ENCODE data around the gene DNAJC22.
A peak's percentile ranks its signal among the peaks of the same experiment; 100 is the strongest.
"Not testable (repeated sequence)": the region's sequence is repeated elsewhere in the genome, so short reads cannot be mapped to it uniquely, and the experiment has no call there.

The DNAJC22 gene

DNA sequence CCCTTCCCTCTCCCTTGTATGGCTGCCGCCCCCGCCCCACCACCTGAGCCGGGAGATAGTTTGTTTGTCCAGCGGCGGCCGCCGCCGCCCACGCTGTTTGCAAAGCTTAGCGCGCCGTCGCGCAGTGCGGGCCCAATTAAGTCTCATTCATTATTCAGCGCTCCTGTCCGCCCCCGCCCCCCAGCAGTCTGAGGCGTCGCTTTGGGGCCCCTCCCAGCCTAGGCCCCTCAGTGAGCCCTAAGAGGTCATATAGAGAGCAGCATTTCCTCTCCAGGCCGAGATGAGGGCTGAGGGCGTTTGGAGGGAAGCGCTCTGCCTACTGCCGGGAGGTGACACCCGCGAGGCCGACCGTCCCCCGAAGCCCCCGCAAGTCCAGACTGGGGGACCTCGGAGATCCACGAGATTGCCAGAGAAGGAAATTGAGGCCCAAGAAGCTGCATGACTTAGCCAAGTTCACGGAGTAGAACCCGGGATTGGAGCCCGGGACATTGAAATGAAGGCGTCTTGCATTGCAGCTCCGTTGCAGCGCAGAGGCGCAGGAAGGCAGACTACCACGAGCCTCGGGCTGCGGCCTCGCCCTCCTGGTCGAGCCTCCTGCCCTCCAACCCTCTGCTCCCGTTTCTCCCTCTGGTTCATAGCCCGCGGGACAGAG is at the start of gene DNAJC22:
Gene DNAJC22 (plus strand): TSS at position 230 of the 652 bp plus-strand sequence. CDS start 1,985 bp downstream, outside the sequence.
- no peak for DNase-seq (ENCODE audit: low spot score)

DNA sequence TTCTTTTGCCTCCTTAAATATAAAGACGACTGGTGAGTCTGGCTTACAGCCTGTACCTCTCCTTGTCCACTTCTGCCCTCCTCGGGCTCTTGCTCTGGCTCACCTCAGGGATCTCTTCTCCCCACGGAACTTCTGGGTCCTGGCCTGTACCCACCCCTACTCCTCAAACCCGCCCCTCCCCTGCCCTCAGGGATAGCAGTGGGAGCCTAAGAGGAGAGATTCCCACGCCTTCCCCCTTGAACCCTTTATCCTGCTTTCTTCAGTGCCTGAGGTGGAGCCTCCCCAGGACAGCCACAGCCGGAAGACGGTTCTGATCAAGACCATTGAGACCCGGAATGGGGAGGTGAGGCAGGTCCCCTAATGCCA is 49.0 kb upstream of the DNAJC22 start:
- no peak for DNase-seq (ENCODE audit: low spot score)

DNA sequence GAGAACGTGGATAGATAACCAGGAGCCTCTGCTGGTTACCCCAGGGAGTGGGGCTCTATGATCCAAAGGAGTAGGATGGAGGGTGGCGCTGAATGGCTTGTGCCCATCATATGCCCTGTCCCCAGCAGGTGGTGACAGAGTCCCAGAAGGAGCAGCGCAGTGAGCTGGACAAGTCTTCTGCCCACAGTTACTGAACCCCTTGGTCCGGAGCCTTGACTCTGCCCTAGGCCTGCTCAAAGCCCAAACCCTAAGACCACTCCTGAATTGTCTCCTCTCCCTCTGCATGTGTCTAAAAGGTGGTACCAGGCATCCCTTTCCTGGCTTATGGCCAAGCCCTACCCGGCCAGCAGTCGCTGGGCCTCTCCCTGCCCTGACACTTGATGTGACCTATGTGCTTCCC is 48.5 kb upstream of the DNAJC22 start:
- DNase-seq (ENCODE audit: low spot score): no peak

DNA sequence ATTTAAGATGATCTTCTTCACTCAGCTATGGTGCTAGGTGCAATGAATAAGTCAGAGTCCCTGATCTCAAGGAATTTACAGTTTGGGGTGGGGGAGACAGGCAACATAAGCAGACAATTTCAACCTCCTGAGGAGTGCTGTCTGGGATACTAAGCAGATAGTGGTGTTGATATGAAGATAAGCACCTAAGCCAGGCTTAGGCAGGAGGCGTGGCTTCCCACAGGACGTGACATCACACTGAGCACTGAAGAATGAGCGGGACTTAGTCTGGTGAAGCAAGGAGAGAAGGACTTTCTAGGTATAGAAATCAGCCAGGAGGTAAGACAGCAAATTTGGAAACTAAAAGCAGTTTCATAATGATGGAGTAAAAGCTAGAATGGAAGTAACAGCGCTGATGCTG is 44.9 kb upstream of the DNAJC22 start:
- no peak for DNase-seq (ENCODE audit: low spot score)

DNA sequence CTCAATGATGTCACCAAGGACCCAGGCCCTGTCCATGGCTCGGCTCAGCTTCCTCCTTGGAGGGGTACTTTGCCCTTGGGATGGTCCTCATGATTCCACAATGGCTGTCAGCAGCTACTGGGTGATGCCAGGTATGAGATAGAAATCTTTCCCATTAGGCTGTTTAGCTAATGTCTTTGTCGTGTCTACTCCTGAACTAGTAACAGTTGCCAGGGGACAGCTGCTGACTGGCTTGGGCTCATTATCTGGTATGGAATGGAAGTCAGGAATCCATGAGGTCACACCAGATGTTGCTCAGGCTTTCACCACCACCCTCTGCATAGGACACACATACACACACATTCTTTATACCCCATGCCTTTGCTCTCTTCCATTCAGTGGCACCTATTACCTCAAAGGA is 42.5 kb upstream of the DNAJC22 start:
- no peak for DNase-seq (ENCODE audit: low spot score)

DNA sequence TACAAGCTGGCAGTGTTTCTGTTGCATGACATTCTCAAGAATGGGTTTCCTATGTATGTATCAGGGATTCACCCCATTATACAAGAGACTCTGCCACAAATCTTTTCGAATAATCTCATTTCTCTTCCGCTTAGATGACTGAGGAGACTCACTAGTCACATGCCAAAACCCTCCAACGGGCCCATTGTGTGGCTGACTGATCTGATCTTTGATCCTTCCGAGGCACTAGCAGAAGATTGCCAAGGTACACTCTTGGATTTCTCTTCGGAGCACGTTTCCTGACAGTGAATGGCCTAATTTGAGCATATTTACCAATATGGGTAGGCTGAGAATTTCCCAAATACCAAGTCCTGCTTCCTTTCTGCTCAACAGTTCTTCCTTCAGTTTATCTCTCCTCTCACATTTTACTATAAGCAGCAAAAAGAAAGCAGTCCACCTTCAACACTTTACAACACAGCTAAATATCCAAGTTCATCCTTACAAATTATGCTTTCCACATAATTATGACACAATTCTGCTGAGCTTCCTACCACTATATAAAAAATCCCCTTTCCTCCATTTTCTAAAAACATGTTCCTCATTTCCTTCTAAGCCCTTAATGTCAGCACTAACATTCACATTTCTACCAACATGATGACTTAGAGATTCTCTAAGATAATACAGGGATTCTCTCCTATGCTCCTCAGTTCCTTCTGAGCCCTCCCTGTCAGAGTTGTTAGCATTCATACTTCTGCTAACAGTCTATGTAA is 40.8 kb upstream of the DNAJC22 start:
- no peak for DNase-seq (ENCODE audit: low spot score)

DNA sequence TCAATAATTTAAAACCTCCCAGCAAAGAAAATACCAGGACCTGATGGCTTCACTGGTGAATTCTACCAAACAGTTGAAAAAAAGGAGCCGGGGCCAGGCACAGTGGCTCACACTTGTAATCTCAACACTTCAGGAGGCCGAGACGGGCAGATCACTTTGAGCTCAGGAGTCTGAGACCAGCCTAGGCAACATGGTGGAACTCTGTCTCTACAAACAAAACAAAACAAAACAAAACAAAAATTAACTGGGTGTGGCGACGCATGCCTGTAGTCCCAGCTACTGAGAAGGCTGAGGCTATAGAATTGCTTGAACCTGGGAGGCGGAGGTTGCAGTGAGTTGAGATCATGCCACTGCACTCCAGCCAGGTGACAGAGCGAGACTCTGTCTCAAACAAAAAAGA is 37.3 kb upstream of the DNAJC22 start:
- DNase-seq (ENCODE audit: low spot score): no peak

DNA sequence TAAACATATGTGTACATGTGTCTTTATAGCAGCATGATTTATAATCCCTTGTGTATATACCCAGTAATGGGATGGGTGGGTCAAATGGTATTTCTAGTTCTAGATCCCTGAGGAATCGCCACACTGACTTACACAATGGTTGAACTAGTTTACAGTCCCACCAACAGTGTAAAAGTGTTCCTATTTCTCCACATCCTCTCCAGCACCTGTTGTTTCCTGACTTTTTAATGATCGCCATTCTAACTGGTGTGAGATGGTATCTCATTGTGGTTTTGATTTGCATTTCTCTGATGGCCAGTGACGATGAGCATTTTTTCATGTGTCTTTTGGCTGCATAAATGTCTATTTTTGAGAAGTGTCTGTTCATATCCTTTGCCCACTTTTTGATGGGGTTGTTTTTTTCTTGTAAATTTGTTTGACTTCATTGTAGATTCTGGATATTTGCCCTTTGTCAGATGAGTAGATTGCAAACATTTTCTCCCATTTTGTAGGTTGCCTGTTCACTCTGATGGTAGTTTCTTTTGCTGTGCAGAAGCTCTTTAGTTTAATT is 36.2 kb upstream of the DNAJC22 start:
- DNase-seq (ENCODE audit: low spot score): not testable (repeated sequence)

DNA sequence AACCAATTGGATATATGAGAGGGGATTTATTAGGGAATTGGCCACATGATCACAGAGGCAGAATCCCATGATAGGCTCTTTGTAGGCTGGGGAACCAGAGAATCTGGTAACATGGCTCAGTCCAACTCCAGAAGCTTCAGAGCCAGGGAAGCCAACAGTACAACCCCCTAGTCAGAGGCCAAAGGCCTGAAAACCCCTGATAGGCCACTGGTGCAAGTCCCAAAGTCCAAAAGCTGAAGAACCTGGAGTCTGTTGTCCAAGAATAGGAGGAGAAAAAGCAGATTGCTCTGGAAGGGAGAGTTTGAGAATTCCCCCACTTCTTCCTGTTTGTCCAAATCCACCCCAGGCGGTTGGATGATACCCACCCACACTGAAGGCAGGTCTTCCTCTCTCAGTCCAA is 31.9 kb upstream of the DNAJC22 start:
- no peak for DNase-seq (ENCODE audit: low spot score)

DNA sequence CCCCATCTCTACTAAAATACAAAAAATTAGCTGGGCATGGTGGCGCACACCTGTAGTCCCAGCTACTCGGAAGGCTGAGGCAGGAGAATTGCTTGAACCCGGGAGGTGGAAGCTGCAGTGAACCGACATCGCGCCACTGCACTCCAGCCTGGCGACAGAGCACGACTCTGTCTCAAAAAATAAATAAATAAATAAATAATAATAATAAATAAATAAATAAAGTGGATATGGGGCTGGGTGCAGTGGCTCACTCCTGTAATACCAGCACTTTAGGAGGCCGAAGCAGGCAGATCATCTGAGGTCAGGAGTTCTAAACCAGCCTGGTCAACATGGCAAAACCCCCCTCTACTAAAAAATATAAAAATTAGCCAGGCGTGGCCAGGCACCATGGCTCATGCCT is 29.6 kb upstream of the DNAJC22 start:
- DNase-seq (ENCODE audit: low spot score): not testable (repeated sequence)

DNA sequence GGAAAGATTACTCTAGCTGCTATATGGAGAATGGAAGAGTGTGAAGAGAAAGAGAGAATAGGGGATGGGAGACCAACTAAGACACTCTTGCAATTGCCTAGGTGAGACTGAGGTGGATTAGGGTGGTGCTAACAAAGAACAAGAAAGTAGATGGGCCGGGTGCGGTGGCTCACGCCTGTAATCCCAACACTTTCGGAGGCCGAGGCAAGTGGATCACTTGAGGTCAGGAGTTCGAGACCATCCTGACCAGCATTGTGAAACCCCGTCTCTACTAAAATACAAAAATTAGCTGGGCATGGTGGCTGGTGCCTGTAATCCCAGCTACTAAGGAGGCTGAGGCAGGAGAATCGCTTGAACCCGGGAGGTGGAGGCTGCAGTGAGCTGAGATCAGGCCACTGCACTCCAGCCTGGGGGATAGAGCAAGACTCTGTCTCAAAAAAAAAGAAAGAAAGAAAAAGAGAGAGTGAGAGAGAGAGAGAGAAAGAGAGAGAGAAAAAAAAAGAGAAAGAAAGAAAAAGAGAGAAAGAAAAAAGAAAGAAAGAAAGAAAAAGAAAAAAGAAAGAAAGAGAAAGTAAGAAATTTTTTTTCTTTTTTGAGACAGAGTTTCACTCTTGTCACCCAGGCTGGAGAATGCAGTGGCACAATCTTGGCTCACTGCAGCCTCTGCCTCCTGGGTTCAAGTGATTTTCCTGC is 26.1 kb upstream of the DNAJC22 start:
- not testable (repeated sequence) for DNase-seq (ENCODE audit: low spot score)

DNA sequence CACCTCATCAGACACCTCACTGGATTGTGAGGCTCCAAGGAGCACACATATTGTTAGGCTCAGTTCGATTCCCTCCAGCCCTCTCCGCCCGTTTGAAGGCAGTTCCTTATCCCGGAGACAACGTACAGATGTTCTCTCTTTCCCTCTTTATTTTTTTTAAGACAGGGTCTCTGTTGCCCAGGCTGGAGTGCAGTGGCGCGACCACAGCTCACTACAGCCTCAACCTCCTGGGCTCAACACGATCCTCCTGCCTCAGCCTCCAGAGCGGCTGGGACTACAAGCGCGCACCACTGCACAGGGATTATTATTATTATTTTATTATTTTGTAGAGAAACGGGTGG is 24.4 kb upstream of the DNAJC22 start:
- DNase-seq (ENCODE audit: low spot score): no peak

DNA sequence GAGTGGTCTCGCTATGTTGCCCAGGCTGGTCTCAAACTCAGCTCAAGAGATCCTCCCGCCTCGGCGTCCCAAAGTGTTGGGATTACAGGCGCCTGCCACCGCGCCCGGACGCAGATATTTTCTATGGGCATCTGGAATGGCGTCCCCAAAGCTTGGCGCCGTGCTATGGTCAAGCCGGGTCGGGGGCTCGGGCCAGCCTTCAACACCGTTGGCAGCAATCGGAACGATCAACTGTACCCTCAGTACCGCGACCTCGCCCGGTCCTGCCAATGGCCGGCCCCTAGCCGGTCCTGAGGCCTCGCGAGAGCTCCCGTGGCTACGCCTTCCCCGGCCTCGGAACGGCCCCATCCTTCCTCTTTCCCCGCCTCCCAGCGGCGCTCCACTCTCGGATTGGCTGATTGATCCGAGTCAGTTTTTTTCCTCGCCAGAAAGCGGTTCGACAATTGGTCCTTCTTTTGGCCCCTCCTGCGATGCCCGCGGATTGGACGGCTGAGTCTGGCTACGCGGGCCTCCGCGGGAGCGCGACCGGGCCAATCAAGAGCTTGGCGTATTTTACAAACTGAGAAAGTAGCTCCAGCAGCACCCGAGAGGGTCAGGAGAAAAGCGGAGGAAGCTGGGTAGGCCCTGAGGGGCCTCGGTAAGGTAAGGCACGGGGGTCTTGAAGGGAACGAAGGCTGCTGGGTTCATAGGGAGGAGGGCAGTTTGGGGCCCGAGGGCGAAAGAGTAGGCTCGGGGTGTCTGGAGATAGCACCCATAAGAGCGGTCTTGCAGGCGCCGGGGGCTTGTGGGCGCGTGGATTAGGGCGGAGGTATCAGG is 23.8 kb upstream of the DNAJC22 start, which contains the start of gene TROAP:
Gene TROAP (plus strand): TSS at position 548 of the 816 bp plus-strand sequence. CDS start 354 bp downstream, outside the sequence.
- peak; percentile 99 for DNase-seq (ENCODE audit: low spot score)

DNA sequence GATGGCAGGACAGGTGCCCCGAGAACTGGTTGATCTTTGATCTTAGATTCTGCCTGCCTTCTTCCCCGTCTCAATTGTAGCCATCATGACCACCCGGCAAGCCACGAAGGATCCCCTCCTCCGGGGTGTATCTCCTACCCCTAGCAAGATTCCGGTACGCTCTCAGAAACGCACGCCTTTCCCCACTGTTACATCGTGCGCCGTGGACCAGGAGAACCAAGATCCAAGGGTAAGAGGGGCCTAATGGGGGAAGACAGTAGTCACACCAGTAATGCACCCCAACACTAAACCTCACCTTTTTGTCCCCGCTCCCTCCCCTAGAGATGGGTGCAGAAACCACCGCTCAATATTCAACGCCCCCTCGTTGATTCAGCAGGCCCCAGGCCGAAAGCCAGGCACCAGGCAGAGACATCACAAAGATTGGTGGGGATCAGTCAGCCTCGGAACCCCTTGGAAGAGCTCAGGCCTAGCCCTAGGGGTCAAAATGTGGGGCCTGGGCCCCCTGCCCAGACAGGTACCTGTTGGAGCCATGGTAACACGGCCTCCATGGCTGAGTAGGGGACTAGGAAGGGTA is 23.1 kb upstream of the DNAJC22 start:
- no peak for DNase-seq (ENCODE audit: low spot score)

DNA sequence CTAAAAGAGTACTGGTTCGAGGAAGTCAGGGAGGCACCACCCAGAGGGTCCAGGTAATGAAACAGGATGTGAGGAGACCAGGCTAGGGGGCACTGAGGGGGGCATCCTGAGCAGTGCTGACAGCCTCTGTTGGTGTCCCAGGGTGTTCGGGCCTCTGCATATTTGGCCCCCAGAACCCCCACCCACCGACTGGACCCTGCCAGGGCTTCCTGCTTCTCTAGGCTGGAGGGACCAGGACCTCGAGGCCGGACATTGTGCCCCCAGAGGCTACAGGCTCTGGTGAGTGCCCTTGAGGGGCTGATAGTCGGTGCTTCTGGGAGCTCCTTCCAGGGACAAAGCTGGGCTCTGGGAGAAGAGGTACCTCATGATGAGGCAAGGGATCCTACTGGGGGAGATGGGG is 21.1 kb upstream of the DNAJC22 start:
- DNase-seq (ENCODE audit: low spot score): no peak

DNA sequence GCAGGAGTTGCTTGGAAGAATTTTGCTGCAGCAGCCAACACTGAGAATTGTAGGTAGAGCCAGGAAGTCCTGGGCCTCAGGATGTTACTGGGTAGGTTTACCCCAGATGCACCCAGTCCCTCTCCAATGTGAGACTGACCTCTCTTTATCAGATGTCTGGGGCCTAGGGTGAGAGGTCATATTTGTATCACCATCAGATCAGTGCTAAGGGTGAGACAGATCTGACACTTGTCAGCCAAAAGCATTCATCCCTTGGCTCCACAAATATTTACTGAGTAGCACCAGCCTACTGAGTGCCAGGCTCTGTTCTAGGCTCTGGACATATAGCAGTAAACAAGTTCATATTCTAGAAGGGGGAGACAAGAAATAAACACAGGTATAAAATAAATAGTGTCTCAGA is 19.3 kb upstream of the DNAJC22 start:
- no peak for DNase-seq (ENCODE audit: low spot score)

DNA sequence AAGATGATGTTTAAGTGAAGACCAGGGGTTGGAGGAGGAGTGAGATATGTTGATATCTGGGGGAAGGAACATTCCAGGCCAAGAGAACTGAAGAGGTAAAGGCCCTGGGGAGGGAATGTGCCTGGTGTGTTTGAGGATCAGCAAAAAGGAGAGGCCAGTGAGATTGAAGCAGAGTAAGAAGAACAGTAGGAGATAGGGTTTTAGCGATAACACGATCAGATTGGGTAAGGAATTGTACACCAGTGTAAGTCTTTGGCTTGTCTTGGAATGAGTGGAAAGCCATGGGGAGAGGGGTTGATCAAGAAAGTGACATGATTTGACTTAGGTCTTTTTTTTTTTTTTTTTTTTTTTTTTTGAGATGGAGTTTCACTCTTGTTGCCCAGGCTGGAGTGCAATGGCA is 18.8 kb upstream of the DNAJC22 start:
- DNase-seq (ENCODE audit: low spot score): no peak

DNA sequence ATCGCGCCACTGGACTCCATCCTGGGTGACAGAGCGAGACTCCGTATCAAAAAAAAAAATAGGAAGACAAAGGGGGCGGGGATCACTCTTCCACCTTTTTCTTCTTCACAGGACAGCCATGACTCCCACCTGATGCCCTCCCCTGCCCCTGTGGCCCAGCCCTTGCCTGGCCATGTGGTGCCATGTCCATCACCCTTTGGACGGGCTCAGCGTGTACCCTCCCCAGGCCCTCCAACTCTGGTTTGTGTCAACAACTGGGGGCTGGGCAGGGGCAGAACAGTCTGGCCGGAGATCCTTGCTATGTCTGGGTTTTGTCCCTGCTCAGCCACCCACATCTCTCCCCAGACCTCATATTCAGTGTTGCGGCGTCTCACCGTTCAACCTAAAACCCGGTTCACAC is 17.9 kb upstream of the DNAJC22 start:
- no peak for DNase-seq (ENCODE audit: low spot score)

DNA sequence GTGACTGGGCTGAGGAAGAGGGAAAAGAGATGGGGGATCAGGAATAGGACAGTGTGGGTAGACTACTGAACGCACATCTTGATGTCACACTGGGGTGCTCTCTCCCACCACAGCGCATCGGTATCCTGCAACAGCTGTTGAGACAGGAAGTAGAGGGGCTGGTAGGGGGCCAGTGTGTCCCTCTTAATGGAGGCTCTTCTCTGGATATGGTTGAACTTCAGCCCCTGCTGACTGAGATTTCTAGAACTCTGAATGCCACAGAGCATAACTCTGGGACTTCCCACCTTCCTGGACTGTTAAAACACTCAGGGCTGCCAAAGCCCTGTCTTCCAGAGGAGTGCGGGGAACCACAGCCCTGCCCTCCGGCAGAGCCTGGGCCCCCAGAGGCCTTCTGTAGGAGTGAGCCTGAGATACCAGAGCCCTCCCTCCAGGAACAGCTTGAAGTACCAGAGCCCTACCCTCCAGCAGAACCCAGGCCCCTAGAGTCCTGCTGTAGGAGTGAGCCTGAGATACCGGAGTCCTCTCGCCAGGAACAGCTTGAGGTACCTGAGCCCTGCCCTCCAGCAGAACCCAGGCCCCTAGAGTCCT is 16.6 kb upstream of the DNAJC22 start:
- DNase-seq (ENCODE audit: low spot score): no peak

DNA sequence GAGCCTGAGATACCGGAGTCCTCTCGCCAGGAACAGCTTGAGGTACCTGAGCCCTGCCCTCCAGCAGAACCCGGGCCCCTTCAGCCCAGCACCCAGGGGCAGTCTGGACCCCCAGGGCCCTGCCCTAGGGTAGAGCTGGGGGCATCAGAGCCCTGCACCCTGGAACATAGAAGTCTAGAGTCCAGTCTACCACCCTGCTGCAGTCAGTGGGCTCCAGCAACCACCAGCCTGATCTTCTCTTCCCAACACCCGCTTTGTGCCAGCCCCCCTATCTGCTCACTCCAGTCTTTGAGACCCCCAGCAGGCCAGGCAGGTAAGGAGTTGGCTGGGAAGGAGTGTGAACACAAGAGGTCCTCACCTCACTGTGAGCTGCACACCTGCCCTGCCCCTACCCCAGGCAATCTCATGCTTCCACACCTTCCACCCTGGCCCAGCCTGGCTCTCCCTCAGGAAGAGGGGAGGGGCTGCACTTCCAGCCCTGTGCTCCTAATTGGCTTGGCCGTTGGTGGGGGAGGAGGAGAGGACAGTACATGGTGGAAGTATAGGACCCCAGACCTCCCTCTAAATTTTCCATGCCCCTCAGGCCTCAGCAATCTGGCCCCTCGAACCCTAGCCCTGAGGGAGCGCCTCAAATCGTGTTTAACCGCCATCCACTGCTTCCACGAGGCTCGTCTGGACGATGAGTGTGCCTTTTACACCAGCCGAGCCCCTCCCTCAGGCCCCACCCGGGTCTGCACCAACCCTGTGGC is 15.9 kb upstream of the DNAJC22 start:
- DNase-seq (ENCODE audit: low spot score): no peak

Data from COLO829 (cell line).